Gastrocnemius medialis (tissue), 4 donors: Measurements from ENCODE around the gene EFNA5.

Source experiments
- CTCF ChIP-seq, 5 experiments: fragments of 450-650 bp in 3 of 5; fragments of 200-600 bp in 2 of 5; sonication (generic) in 2 of 5; IDR thresholded peaks in 4 of 5; conservative IDR thresholded peaks in 1 of 5; 1 replicate in 4 of 5; 2 replicates in 1 of 5; pipeline ENCODE4 v1.5.1; 2016 to 2019; ENCODE audit warnings: antibody characterized with exemption in 5 of 5, mild to moderate bottlenecking in 3 of 5, moderate library complexity in 3 of 5
- POLR2A ChIP-seq, 2 donors: fragments of 450-650 bp; IDR thresholded peaks; one replicate each; pipeline ENCODE4 v1.6.1; 2017; ENCODE audit warnings: antibody characterized with exemption in 2 of 2, mild to moderate bottlenecking in 2 of 2, moderate library complexity in 2 of 2

- TF ChIP-seq CTCF (IDR thresholded peaks at IDR 0.05 in 4 of 5, conservative IDR thresholded peaks at IDR 0.05 in 1 of 5) (no peak), POLR2A (IDR thresholded peaks at IDR 0.05) (no peak)
These were observed 302.8 kb downstream of the EFNA5 start for GRCh38 chr5:107367939-107368338.
